ENCODE data around the gene ARMCX1. TPM values are rescaled to one million over a fixed set of nuclear protein-coding genes. Genes with fewer than 3 reads are reported as not detected.
"Not testable (repeated sequence)": the region's sequence is repeated elsewhere in the genome, so short reads cannot be mapped to it uniquely, and the experiment has no call there.

Gene ARMCX1
- total RNA-seq (2014; rRNA removed; shearing (Covaris generic)): 0.05 TPM in 1 of 2 replicates, not detected in the other
- polyA plus RNA-seq (2014; cell fraction: nucleus; rRNA removed): not detected in 2 replicates

DNA sequence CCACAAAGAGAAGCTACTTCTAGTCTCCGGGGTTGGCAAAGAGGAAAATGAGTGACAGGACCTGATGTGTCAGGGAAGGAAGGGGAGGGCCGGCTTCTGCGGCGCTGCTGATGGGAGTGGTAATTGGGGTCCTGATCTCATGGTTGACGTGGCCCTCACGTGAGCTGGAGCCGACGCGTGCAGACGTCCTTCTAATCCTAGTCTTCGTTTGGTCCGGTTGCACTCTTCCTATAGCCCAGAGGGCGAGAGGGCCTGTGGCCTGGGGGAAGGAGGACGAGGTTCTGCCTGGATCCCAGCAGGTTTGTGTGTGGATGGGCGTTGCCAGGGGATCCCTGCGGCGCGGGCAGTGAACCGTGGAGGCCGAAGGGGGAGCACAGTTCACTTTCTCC lies at the start of gene ARMCX1:
Gene ARMCX1, plus strand, starts transcription at position 186 of the 389 bp plus-strand sequence. CDS start 2,384 bp downstream, outside the sequence.
- no peak for DNase-seq (ENCODE audit: extremely low read depth, low read depth)

DNA sequence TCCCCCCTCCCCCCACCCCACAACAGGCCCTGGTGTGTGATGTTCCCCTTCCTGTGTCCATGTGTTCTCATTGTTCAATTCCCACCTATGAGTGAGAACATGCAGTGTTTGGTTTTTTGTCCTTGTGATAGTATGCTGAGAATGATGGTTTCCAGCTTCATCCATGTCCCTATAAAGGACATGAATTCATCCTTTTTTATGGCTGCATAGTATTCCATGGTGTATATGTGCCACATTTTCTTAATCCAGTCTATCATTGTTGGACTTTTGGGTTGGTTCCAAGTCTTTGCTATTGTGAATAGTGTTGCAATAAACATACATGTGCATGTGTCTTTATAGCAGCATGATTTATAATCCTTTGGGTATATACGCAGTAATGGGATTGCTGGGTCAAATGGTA lies 47.4 kb upstream of the ARMCX1 start:
- not testable (repeated sequence) for DNase-seq (ENCODE audit: extremely low read depth, low read depth)

DNA sequence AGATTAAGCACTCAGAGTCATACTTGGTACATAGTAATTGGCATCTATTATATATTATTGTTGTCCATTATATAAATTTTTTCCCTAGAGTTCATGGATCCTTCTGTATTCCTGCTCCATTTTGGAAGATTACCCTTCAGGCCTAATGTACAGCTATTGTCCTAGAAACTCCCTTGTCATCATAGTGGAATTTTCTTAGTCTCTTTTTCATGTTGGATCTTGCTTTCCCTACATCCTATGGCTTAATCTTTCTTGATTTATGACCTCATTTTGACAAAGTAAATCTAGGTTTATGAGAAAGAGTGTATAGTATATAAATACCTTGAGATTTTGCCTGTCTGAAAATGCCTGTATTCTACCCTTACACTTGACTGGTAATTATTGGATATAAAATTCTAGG lies 43.0 kb upstream of the ARMCX1 start:
- no peak for DNase-seq (ENCODE audit: extremely low read depth, low read depth)

DNA sequence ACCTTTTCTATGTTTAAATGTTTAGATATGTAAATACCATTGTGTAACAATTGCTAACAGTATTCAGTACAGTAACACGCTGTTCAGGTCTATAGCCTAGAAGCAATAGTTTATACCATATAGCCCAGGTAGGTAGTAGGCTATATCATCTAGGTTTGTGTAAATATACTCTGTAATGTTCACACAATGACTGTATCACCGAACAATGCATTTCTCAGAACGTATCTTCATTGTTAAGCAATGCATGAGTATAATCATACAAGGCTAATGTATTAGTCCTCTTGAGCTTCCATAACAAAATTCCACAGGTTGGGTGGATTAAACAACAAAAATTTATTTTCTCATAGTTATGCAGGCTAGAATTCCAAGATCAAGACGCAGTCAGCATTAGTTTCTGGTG lies 42.4 kb upstream of the ARMCX1 start:
- DNase-seq (ENCODE audit: extremely low read depth, low read depth): no peak

DNA sequence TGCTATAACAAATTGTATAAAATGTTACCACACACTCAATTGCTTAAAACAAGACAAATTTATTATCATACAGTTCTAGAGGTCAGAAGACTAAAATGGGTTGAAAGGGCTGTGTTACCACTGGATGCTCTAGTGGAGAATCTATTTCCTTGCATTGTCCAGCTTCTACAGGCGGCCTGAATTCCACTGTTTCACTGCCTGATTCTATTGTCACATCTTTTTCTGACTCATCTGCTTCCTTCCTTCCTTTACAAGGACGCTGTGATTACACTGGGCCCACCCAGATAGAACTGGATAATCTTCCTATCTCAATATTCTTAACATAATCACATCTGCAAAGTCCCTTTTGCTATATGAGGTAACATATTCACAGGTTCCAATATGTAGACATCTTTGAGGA lies 19.4 kb upstream of the ARMCX1 start:
- no peak for DNase-seq (ENCODE audit: extremely low read depth, low read depth)

DNA sequence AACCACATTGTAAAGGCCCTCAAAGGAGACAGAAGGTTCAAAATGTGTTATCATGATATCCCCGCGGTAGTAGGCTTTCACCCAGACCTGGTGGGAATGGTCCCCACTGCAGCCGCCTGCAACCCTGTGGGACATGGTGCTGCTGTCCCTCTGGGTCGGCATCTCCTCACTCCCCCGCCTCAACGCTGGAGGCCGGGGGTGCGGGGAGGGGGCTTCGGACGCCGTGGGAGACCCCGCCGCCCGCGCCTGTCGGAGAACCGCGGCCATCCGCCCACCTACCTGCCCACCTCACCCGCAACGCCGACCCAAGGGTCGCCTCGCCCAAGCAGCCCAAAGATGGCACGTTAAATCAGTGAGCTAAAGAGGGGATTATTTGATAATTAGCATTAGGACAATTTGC lies 11.2 kb upstream of the ARMCX1 start:
- DNase-seq (ENCODE audit: extremely low read depth, low read depth): no peak

DNA sequence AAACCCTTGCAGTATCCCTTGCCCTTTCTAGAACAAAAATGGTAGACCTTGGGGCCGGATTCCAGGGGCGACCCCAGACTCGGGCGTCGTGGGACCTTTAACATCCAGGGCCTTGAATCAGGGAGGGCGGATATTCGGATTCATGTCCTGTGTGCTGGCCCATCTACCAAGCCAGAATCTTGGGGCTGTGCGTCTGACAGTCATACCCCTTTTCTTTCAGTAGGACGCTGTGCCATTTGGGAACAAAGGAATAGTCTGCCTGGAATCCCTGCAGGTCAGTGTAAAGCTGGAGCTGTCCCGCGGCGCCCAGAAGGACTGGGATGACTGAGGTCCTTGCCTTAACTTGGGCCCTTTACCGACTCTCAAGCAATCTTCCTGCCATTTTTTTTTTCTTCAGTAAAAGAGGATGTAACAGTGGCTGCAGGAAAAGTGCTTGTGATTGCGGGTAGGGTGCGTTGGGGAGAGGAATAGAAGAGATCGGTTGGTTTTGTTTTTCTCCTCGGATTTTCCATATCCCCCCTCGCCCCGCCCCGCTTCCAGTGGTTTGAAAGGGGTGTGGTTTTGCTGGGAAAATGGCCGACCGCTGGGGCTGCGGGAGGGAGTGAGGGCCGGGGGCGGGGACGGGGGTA lies 518 bp downstream of the ARMCX1 start:
- no peak for DNase-seq (ENCODE audit: extremely low read depth, low read depth)

DNA sequence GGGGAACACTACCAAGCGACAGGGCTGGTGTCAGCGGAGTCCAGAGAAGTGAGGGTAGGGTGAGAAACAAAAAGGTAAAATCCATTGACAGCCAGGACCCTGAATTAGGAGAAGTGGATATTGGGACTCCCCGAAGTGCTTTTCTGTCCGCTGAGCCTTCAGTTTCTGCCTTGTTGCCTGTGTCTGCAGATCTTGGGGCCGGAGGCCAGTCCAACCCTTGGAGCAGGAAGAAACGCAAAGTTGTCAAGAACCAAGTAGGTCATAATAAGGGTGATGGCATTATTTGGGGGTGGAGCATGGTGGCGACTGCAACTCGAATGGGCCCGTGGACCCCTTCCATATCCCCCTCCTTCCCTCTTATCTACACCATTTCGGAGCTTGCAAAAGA lies 1.0 kb downstream of the ARMCX1 start:
- no peak for DNase-seq (ENCODE audit: extremely low read depth, low read depth)

DNA sequence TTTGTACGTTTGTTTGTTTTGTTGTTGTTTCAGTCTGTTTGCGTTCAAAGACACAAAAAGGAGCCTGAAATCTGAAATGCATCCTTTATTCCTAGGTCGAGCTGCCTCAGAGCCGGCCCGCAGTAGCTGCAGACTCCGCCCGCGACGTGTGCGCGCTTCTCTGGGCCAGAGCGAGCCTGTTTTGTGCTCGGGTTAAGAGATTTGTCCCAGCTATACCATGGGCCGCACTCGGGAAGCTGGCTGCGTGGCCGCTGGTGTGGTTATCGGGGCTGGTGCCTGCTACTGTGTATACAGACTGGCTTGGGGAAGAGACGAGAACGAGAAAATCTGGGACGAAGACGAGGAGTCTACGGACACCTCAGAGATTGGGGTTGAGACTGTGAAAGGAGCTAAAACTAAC lies 2.4 kb downstream of the ARMCX1 start:
- no peak for DNase-seq (ENCODE audit: extremely low read depth, low read depth)

DNA sequence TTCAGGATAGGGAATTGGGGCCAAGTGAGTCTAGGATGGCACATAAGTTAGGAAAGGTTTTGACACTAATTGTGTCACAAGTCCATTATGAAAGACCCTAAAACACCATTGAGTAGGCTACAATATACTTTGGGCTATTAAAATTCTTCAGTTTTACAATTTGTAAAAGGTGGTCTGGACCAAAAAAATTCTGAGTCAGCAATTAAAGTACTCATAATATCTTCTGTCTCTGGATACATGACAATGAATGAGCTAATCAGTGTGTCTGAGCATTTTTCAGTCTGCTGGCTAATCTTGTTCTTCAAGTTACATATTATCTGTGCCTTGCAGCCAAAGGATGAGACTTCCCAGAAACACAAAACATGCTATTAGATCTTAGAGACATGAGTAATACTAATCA lies 14.3 kb downstream of the ARMCX1 start:
- no peak for DNase-seq (ENCODE audit: extremely low read depth, low read depth)

DNA sequence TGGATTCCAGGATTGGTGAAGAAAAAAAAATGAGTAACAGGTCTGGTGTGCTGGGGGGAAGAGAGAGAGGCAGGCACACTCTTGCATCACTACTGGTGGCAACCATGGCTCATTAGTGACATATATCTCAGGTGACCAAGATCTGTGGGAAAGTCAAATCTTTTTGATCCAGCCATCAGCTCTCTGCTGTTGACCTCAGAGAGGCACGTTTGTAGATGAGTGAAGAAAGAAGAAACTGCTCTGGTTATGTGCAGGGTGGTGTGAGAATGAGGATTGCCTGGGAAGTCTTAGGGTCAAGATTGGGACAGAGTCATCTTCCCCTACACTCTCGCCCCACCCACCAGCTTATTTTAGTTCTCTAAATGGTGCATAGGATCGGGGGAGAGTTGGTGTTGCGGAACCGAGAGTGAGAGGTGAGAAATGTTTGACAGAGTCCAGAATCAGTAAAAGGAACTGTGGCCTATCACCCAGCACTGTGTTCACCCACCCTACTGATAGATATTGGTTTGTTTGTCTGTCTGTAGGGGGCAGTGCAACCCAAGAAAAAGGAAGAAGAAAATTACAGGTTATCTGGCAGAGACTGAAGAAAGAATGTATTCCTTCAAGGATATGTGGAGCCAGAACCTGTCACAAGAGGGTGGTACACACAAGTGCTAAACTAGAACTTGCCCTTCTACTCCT lies 45.5 kb downstream of the ARMCX1 start:
- peak; percentile 67 for DNase-seq (ENCODE audit: extremely low read depth, low read depth)

DNA sequence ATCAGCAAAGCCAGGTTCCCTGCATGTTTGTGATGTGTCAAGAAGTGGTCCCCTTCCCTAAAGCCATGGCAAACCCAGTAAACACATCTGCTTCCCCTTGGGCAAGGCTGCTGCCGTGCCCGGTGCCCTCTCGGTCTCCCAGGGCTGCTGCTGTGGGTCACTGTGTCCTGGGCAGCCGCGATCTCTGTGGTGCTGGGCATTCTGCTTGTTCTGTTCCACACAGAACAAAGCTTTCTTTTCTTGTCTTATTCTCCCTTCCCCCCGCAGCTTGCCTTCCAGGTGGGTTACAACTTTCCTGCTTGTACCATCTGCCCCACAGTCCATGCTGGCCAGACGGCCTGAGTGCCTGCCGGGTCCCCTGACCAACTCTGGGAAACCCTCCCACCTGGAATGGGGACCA lies 49.2 kb downstream of the ARMCX1 start:
- DNase-seq (ENCODE audit: extremely low read depth, low read depth): not testable (repeated sequence)

DNA sequence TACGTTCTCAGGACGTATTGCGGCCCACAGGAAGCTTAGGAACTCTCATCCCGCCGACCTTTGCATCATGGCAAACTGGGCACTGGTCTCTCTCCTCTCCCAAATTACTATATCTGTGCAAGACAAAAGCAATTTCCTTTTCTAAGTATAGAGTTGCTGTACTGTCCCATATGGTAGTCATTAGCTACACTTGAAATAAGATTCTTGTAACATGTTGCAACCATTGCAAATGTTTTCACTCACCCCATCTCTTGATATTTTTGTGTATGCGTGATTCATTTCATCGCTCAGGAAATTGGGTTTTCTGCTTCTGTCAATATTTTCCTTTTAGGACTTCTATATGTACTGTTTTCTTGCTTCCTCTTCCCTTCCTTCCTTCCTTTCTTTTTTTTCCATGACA lies 51.7 kb downstream of the ARMCX1 start:
- DNase-seq (ENCODE audit: extremely low read depth, low read depth): no peak

Other genes with a start within 250 kb of the ARMCX1 start
- 11.8 and 13.8 TPM in 2 replicates for gene TIMM8A, start 201.8 kb upstream of the ARMCX1 start, total RNA-seq (2014; rRNA removed; shearing (Covaris generic))
- gene BTK, start 164.4 kb upstream of the ARMCX1 start, total RNA-seq (2014; rRNA removed; shearing (Covaris generic)): 0.05 TPM in 1 of 2 replicates, not detected in the other
- 4,212 and 4,289 TPM in 2 replicates for gene RPL36A, start 159.5 kb upstream of the ARMCX1 start, total RNA-seq (2014; rRNA removed; shearing (Covaris generic))
- 234 and 237 TPM in 2 replicates for gene GLA, start 142.6 kb upstream of the ARMCX1 start, total RNA-seq (2014; rRNA removed; shearing (Covaris generic))
- gene HNRNPH2, start 142.3 kb upstream of the ARMCX1 start, total RNA-seq (2014; rRNA removed; shearing (Covaris generic)): 65.7 and 84.2 TPM in 2 replicates
- gene ARMCX4, start 65.1 kb upstream of the ARMCX1 start, total RNA-seq (2014; rRNA removed; shearing (Covaris generic)): 0.10 TPM in 1 of 2 replicates, not detected in the other
- 52.8 and 59.6 TPM in 2 replicates for gene ARMCX6, start 67.5 kb downstream of the ARMCX1 start, total RNA-seq (2014; rRNA removed; shearing (Covaris generic))
- 29.7 and 32.5 TPM in 2 replicates for gene ARMCX3, start 72.6 kb downstream of the ARMCX1 start, total RNA-seq (2014; rRNA removed; shearing (Covaris generic))
- gene ARMCX2, start 109.3 kb downstream of the ARMCX1 start, total RNA-seq (2014; rRNA removed; shearing (Covaris generic)): 0.84 and 1.3 TPM in 2 replicates

All from NCI-H460 (cell line).